ENCODE data around the gene ERICH2.

ERICH2 gene

GRCh38 chr2:170830166-170830565 is 60.0 kb downstream of the ERICH2 start:
- H3K4me3 ChIP-seq (IDR thresholded peaks at IDR 0.05; ENCODE audit: insufficient read depth, low read depth, low read length) = no peak overlapping the region

GRCh38 chr2:170831115-170831514 is 60.9 kb downstream of the ERICH2 start:
- no peaks in the 10 kb centered on the region for H3K4me1 ChIP-seq (ENCODE audit: low read depth, poor library complexity, severe bottlenecking)
- no peaks in the 10 kb centered on the region for H4K20me1 ChIP-seq (ENCODE audit: insufficient read depth)
- H3K27ac ChIP-seq = no peak overlapping the region
- no peak overlapping the region for H3K4me2 ChIP-seq
- no peaks in the 10 kb centered on the region; the same call in 1 of the 2 replicates for H3K27me3 ChIP-seq (ENCODE audit: insufficient read depth, low read depth)
- no peaks in the 10 kb centered on the region for H3K79me2 ChIP-seq (ENCODE audit: insufficient read depth, low read depth)
- no peak overlapping the region for H2AFZ ChIP-seq (ENCODE audit: low read depth)
- H3K4me3 ChIP-seq (IDR thresholded peaks at IDR 0.05; ENCODE audit: insufficient read depth, low read depth, low read length) = no peak overlapping the region
- TF ChIP-seq CTCF (conservative IDR thresholded peaks at IDR 0.05; ENCODE audit: low read depth, low read length) = no peak
- H3K36me3 ChIP-seq (ENCODE audit: insufficient read depth) = no peaks in the 10 kb centered on the region
- no peak overlapping the region for H3K9ac ChIP-seq

More at GRCh38 chr2:170830166-170830565, 60.0 kb downstream of the ERICH2 start:
- Histone ChIP-seq H3K27ac (no peak overlapping the region), H3K4me1 (ENCODE audit: low read depth, poor library complexity, severe bottlenecking) (no peaks in the 10 kb centered on the region), H3K79me2 (ENCODE audit: insufficient read depth, low read depth) (no peaks in the 10 kb centered on the region), H2AFZ (ENCODE audit: low read depth) (no peak overlapping the region), H3K36me3 (ENCODE audit: insufficient read depth) (no peaks in the 10 kb centered on the region), H3K4me2 (no peak overlapping the region), H3K9ac (no peak overlapping the region), H3K27me3 (ENCODE audit: insufficient read depth, low read depth) (no peaks in the 10 kb centered on the region; the same call in 1 of the 2 replicates), H4K20me1 (ENCODE audit: insufficient read depth) (no peaks in the 10 kb centered on the region)
- no peak for TF ChIP-seq CTCF (conservative IDR thresholded peaks at IDR 0.05; ENCODE audit: low read depth, low read length)

GRCh38 chr2:170836027-170836426 is 65.8 kb downstream of the ERICH2 start:
- no peak overlapping the region for H3K4me3 ChIP-seq (IDR thresholded peaks at IDR 0.05; ENCODE audit: insufficient read depth, low read depth, low read length)
- H3K9ac ChIP-seq = no peak overlapping the region
- H3K4me2 ChIP-seq = no peak overlapping the region
- no peaks in the 10 kb centered on the region for H3K27me3 ChIP-seq (ENCODE audit: insufficient read depth, low read depth)
- H3K79me2 ChIP-seq (ENCODE audit: insufficient read depth, low read depth) = no peaks in the 10 kb centered on the region
- no peaks in the 10 kb centered on the region for H3K36me3 ChIP-seq (ENCODE audit: insufficient read depth)
- H3K27ac ChIP-seq = no peak overlapping the region
- TF ChIP-seq CTCF (conservative IDR thresholded peaks at IDR 0.05; ENCODE audit: low read depth, low read length) = no peak
- H2AFZ ChIP-seq (ENCODE audit: low read depth) = no peak overlapping the region
- no peaks in the 10 kb centered on the region for H3K4me1 ChIP-seq (ENCODE audit: low read depth, poor library complexity, severe bottlenecking)
- H4K20me1 ChIP-seq (ENCODE audit: insufficient read depth) = no peaks in the 10 kb centered on the region

- no peak for TF ChIP-seq CTCF (conservative IDR thresholded peaks at IDR 0.05; ENCODE audit: low read depth, low read length)
- Histone ChIP-seq H3K27ac (no peak overlapping the region), H2AFZ (ENCODE audit: low read depth) (no peak overlapping the region), H4K20me1 (ENCODE audit: insufficient read depth) (no peaks in the 10 kb centered on the region), H3K4me2 (no peak overlapping the region), H3K4me3 (IDR thresholded peaks at IDR 0.05; ENCODE audit: insufficient read depth, low read depth, low read length) (no peak overlapping the region), H3K36me3 (ENCODE audit: insufficient read depth) (no peaks in the 10 kb centered on the region), H3K79me2 (ENCODE audit: insufficient read depth, low read depth) (no peaks in the 10 kb centered on the region), H3K4me1 (ENCODE audit: low read depth, poor library complexity, severe bottlenecking) (no peaks in the 10 kb centered on the region), H3K9ac (no peak overlapping the region), H3K27me3 (ENCODE audit: insufficient read depth, low read depth) (no peaks in the 10 kb centered on the region)
These were observed 70.6 kb downstream of the ERICH2 start for GRCh38 chr2:170840717-170841210.
